ENCODE results near the gene DOK1. TPM values are rescaled to one million over a fixed set of nuclear protein-coding genes. Genes with fewer than 3 reads are reported as not detected.

Gene DOK1
- total and polyA plus RNA-seq, 3 experiments from 2014 or later = 24.0 to 25.2 (median 24.4) TPM

- no peaks in the 10 kb centered on the region for H3K9me3 ChIP-seq (ENCODE audit: low read length)
- H3K27me3 ChIP-seq (ENCODE audit: insufficient read depth, low read length, poor library complexity, severe bottlenecking) = peaks cover 4% of the 10 kb centered on the region
- H3K4me3 Mint-ChIP-seq = no peak overlapping the region
- DNase-seq = no peak
- H3K27ac ChIP-seq (ENCODE audit: low read depth, low read length) = no peak overlapping the region
- peaks cover 0 to 16% of the 10 kb centered on the region in 2 donors for H3K27me3 Mint-ChIP-seq
- H3K4me3 ChIP-seq (ENCODE audit: low read length) = no peak overlapping the region
- peak overlapping the region in 1 of 8 donors; percentile 21 for H3K27ac Mint-ChIP-seq
- peaks cover 9% of the 10 kb centered on the region for H3K36me3 ChIP-seq (ENCODE audit: insufficient read depth, low read length)
- H3K36me3 Mint-ChIP-seq = peaks cover 0 to 33% (median 0%) of the 10 kb centered on the region in 3 donors
- peaks cover 23 to 28% (median 27%) of the 10 kb centered on the region in 3 donors for H3K4me1 Mint-ChIP-seq
- ChIA-PET POLR2A (no interaction called here), CTCF (interaction anchor here (5.1 kb wide), 1 partner anchor 50 kb away, joined by 42 read pairs; the partner anchor contains the start of genes CCDC142 and TTC31)
- no peaks in the 10 kb centered on the region for H3K9me3 Mint-ChIP-seq
- H3K4me1 ChIP-seq (ENCODE audit: insufficient read depth, low read length) = peaks cover 24% of the 10 kb centered on the region
Measured at GRCh38 chr2:74533464-74533863, 21.1 kb upstream of the DOK1 start.

GRCh38 chr2:74534411-74534810 is 20.1 kb upstream of the DOK1 start:
- no peak overlapping the region for H3K4me3 ChIP-seq (ENCODE audit: low read length)
- H3K27ac ChIP-seq (ENCODE audit: low read depth, low read length) = no peak overlapping the region
- peaks cover 0 to 26% (median 0%) of the 10 kb centered on the region in 3 donors for H3K36me3 Mint-ChIP-seq
- peaks cover 18 to 20% (median 20%) of the 10 kb centered on the region in 3 donors for H3K4me1 Mint-ChIP-seq
- CTCF ChIA-PET = no interaction called here
- peaks cover 4% of the 10 kb centered on the region for H3K27me3 ChIP-seq (ENCODE audit: insufficient read depth, low read length, poor library complexity, severe bottlenecking)
- peaks cover 9% of the 10 kb centered on the region for H3K36me3 ChIP-seq (ENCODE audit: insufficient read depth, low read length)
- H3K27ac Mint-ChIP-seq = peak overlapping the region in 1 of 8 donors; percentile 66
- POLR2A ChIA-PET = no interaction called here
- H3K9me3 ChIP-seq (ENCODE audit: low read length) = no peaks in the 10 kb centered on the region
- peaks cover 4 to 25% of the 10 kb centered on the region in 2 donors for H3K27me3 Mint-ChIP-seq
- no peak for DNase-seq
- peak overlapping the region in 1 of 7 donors; percentile 29 for H3K4me3 Mint-ChIP-seq
- H3K9me3 Mint-ChIP-seq = no peaks in the 10 kb centered on the region
- peaks cover 16% of the 10 kb centered on the region for H3K4me1 ChIP-seq (ENCODE audit: insufficient read depth, low read length)

GRCh38 chr2:74535440-74535965 is 19.0 kb upstream of the DOK1 start:
- Histone ChIP-seq H3K9me3 (ENCODE audit: low read length) (no peaks in the 10 kb centered on the region), H3K4me3 (ENCODE audit: low read length) (no peak overlapping the region), H3K27me3 (ENCODE audit: insufficient read depth, low read length, poor library complexity, severe bottlenecking) (peaks cover 4% of the 10 kb centered on the region), H3K36me3 (ENCODE audit: insufficient read depth, low read length) (peaks cover 9% of the 10 kb centered on the region), H3K4me1 (ENCODE audit: insufficient read depth, low read length) (peaks cover 15% of the 10 kb centered on the region), H3K27ac (ENCODE audit: low read depth, low read length) (no peak overlapping the region)
- ChIA-PET POLR2A (no interaction called here), CTCF (no interaction called here)
- H3K27me3 Mint-ChIP-seq = peaks cover 10 to 30% of the 10 kb centered on the region in 2 donors
- H3K4me1 Mint-ChIP-seq = peaks cover 17 to 19% (median 19%) of the 10 kb centered on the region in 3 donors
- H3K36me3 Mint-ChIP-seq = peaks cover 0 to 20% (median 0%) of the 10 kb centered on the region in 3 donors
- H3K4me3 Mint-ChIP-seq = peak overlapping the region in 1 of 7 donors; percentile 48
- no peaks in the 10 kb centered on the region for H3K9me3 Mint-ChIP-seq
- peak overlapping the region in 2 of 8 donors; percentile 16 to 88 for H3K27ac Mint-ChIP-seq
- no peak for DNase-seq

GRCh38 chr2:74536166-74536950 is 18.2 kb upstream of the DOK1 start:
- peaks cover 8 to 11% (median 10%) of the 10 kb centered on the region in 3 donors for H3K4me1 Mint-ChIP-seq
- H3K27ac Mint-ChIP-seq = no peak overlapping the region
- POLR2A ChIA-PET = no interaction called here
- no peak for DNase-seq
- peaks cover 14 to 35% of the 10 kb centered on the region in 2 donors for H3K27me3 Mint-ChIP-seq
- H3K9me3 Mint-ChIP-seq = no peaks in the 10 kb centered on the region
- Histone ChIP-seq H3K4me1 (ENCODE audit: insufficient read depth, low read length) (peaks cover 7% of the 10 kb centered on the region), H3K4me3 (ENCODE audit: low read length) (no peak overlapping the region), H3K27me3 (ENCODE audit: insufficient read depth, low read length, poor library complexity, severe bottlenecking) (peaks cover 7% of the 10 kb centered on the region), H3K27ac (ENCODE audit: low read depth, low read length) (no peak overlapping the region), H3K36me3 (ENCODE audit: insufficient read depth, low read length) (peaks cover 9% of the 10 kb centered on the region), H3K9me3 (ENCODE audit: low read length) (no peaks in the 10 kb centered on the region)
- peaks cover 0 to 19% (median 0%) of the 10 kb centered on the region in 3 donors for H3K36me3 Mint-ChIP-seq
- CTCF ChIA-PET = no interaction called here
- no peak overlapping the region for H3K4me3 Mint-ChIP-seq

GRCh38 chr2:74537140-74537539 is 17.4 kb upstream of the DOK1 start:
- ChIA-PET CTCF (no interaction called here), POLR2A (no interaction called here)
- Mint-ChIP-seq H3K27ac (no peak overlapping the region), H3K9me3 (no peaks in the 10 kb centered on the region), H3K4me3 (no peak overlapping the region), H3K4me1 (peaks cover 2 to 3% (median 2%) of the 10 kb centered on the region in 3 donors), H3K36me3 (peaks cover 0 to 16% (median 0%) of the 10 kb centered on the region in 3 donors), H3K27me3 (peaks cover 14 to 37% of the 10 kb centered on the region in 2 donors)
- no peak for DNase-seq
- no peaks in the 10 kb centered on the region for H3K9me3 ChIP-seq (ENCODE audit: low read length)
- peaks cover 9% of the 10 kb centered on the region for H3K36me3 ChIP-seq (ENCODE audit: insufficient read depth, low read length)
- no peak overlapping the region for H3K4me3 ChIP-seq (ENCODE audit: low read length)
- peaks cover 8% of the 10 kb centered on the region for H3K27me3 ChIP-seq (ENCODE audit: insufficient read depth, low read length, poor library complexity, severe bottlenecking)
- H3K27ac ChIP-seq (ENCODE audit: low read depth, low read length) = no peak overlapping the region
- H3K4me1 ChIP-seq (ENCODE audit: insufficient read depth, low read length) = no peaks in the 10 kb centered on the region

- no peaks in the 10 kb centered on the region for H3K4me1 ChIP-seq (ENCODE audit: insufficient read depth, low read length)
- no peak overlapping the region for H3K4me3 Mint-ChIP-seq
- DNase-seq = no peak
- POLR2A ChIA-PET = interaction anchor here (1.1 kb wide), 1 partner anchor 15 kb away, joined by 4 read pairs; no protein-coding TSS in a partner anchor
- CTCF ChIA-PET = no interaction called here
- no peaks in the 10 kb centered on the region for H3K9me3 Mint-ChIP-seq
- no peaks in the 10 kb centered on the region for H3K9me3 ChIP-seq (ENCODE audit: low read length)
- H3K27me3 Mint-ChIP-seq = peaks cover 17 to 49% of the 10 kb centered on the region in 2 donors
- no peak overlapping the region for H3K27ac ChIP-seq (ENCODE audit: low read depth, low read length)
- H3K27me3 ChIP-seq (ENCODE audit: insufficient read depth, low read length, poor library complexity, severe bottlenecking) = peaks cover 12% of the 10 kb centered on the region
- H3K36me3 Mint-ChIP-seq = peaks cover 0 to under 1% (median 0%) of the 10 kb centered on the region in 3 donors
- no peak overlapping the region for H3K4me3 ChIP-seq (ENCODE audit: low read length)
- peaks cover under 1% of the 10 kb centered on the region for H3K36me3 ChIP-seq (ENCODE audit: insufficient read depth, low read length)
- H3K27ac Mint-ChIP-seq = no peak overlapping the region
- H3K4me1 Mint-ChIP-seq = no peaks in the 10 kb centered on the region
Measured at GRCh38 chr2:74538881-74539339, 15.6 kb upstream of the DOK1 start.

- no peak overlapping the region for H3K4me3 ChIP-seq (ENCODE audit: low read length)
- no peak overlapping the region for H3K27ac Mint-ChIP-seq
- H3K9me3 Mint-ChIP-seq = no peaks in the 10 kb centered on the region
- H3K36me3 ChIP-seq (ENCODE audit: insufficient read depth, low read length) = no peaks in the 10 kb centered on the region
- no peaks in the 10 kb centered on the region for H3K4me1 ChIP-seq (ENCODE audit: insufficient read depth, low read length)
- no peak overlapping the region for H3K27ac ChIP-seq (ENCODE audit: low read depth, low read length)
- POLR2A ChIA-PET = no interaction called here
- H3K9me3 ChIP-seq (ENCODE audit: low read length) = no peaks in the 10 kb centered on the region
- H3K4me1 Mint-ChIP-seq = no peaks in the 10 kb centered on the region
- no peak overlapping the region for H3K4me3 Mint-ChIP-seq
- no peaks in the 10 kb centered on the region for H3K36me3 Mint-ChIP-seq
- H3K27me3 ChIP-seq (ENCODE audit: insufficient read depth, low read length, poor library complexity, severe bottlenecking) = peaks cover 12% of the 10 kb centered on the region
- peaks cover 22 to 53% of the 10 kb centered on the region in 2 donors for H3K27me3 Mint-ChIP-seq
- DNase-seq = no peak
- CTCF ChIA-PET = interaction anchor here (0.8 kb wide), 1 partner anchor 10 kb away, joined by 3 read pairs; the partner anchor contains the start of gene HTRA2
Measured at GRCh38 chr2:74540291-74540690, 14.2 kb upstream of the DOK1 start.

- H3K4me1 Mint-ChIP-seq = peaks cover 0 to 2% (median under 1%) of the 10 kb centered on the region in 3 donors
- DNase-seq = no peak
- H3K27ac Mint-ChIP-seq = no peak overlapping the region
- ChIA-PET CTCF (no interaction called here), POLR2A (no interaction called here)
- Histone ChIP-seq H3K27me3 (ENCODE audit: insufficient read depth, low read length, poor library complexity, severe bottlenecking) (peaks cover 10% of the 10 kb centered on the region), H3K4me1 (ENCODE audit: insufficient read depth, low read length) (no peaks in the 10 kb centered on the region), H3K4me3 (ENCODE audit: low read length) (no peak overlapping the region), H3K36me3 (ENCODE audit: insufficient read depth, low read length) (no peaks in the 10 kb centered on the region), H3K27ac (ENCODE audit: low read depth, low read length) (no peak overlapping the region), H3K9me3 (ENCODE audit: low read length) (no peaks in the 10 kb centered on the region)
- no peaks in the 10 kb centered on the region for H3K9me3 Mint-ChIP-seq
- H3K27me3 Mint-ChIP-seq = peaks cover 29 to 56% of the 10 kb centered on the region in 2 donors
- H3K36me3 Mint-ChIP-seq = no peaks in the 10 kb centered on the region
- H3K4me3 Mint-ChIP-seq = no peak overlapping the region
Measured at GRCh38 chr2:74542978-74543377, 11.5 kb upstream of the DOK1 start.
